ENCODE measurements around the gene SPATA21.
A peak's percentile ranks its signal among the peaks of the same experiment; 100 is the strongest.
"Not testable (repeated sequence)": the region's sequence is repeated elsewhere in the genome, so short reads cannot be mapped to it uniquely, and the experiment has no call there.

The SPATA21 gene

DNA sequence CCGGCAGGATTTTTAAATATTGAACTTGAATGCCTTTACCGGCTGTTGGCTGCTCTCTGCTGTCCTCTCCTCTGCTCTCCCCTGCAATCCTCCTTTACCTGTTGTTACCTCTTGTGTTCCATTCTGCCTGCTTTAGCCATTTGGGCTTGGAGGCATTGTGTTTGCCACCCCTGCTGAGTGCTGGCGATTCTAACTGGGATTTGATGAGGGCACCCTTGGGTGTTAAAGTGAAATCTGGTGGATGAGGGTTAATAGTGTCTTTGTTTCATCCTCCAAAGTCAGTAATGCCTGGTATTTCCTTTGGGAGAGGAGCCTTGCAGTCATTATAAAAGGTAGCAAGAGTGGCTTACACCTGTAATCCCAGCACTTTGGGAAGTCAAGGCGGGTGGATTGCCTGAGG, 60.3 kb downstream of the SPATA21 start:
- no peak for DNase-seq

DNA sequence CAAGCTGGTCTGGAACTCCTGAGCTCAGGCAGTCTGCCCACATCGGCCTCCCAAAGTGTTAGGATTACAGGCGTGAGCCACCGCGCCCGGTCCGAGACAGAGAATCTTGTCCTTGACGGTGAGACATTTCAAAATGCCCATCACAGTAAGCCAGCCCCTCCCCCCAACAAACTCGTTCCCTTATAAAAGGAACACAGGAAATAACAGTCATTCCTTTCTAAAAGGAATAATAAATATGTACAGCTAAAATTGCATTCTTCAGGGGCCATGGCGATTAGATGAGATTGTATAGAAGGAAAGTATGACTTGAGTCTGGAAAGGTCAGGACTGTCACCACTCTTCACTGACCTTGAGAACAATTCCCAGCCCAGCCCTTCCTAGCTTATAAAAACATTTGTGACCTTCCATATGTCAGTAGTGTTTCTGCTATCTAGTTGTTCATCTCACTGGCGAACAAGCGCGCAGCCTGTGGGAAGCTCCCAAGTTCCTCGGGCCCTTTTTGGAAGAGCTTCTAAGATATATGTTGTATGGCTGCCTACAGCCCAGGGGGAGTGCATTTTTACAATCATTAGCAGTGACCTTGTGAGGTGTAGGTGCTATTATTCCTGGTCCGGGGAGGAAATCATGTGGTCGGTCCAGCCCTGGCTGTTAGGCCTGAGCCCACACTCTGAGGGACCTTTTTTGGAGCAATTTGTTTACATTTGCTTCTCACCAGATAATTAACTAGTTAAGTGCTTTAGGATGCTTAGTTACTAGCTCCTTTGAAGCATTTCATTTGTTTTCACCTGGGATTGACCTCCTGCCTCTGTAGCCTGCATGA, 61.5 kb downstream of the SPATA21 start:
- DNase-seq = no peak

DNA sequence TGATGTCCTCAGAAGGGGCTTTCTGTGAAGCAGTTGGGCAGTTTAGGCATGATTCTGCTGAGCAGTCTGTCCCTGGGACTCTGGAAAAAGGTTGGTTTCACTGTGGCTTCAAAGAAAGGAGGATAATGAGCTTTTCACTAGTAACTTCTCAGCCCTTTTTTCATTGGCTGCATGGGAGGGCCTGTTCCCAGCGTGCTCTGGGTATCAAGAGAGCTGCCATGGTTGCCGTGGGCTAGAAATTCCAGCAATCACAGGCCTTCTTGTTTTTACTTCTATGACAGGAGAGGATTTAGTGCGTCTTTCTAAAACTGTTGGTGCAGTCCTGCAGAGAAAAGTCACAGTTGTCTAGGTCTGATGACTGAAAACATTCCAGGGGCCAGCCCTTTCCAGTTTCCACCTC, 63.0 kb downstream of the SPATA21 start:
- no peak for DNase-seq

DNA sequence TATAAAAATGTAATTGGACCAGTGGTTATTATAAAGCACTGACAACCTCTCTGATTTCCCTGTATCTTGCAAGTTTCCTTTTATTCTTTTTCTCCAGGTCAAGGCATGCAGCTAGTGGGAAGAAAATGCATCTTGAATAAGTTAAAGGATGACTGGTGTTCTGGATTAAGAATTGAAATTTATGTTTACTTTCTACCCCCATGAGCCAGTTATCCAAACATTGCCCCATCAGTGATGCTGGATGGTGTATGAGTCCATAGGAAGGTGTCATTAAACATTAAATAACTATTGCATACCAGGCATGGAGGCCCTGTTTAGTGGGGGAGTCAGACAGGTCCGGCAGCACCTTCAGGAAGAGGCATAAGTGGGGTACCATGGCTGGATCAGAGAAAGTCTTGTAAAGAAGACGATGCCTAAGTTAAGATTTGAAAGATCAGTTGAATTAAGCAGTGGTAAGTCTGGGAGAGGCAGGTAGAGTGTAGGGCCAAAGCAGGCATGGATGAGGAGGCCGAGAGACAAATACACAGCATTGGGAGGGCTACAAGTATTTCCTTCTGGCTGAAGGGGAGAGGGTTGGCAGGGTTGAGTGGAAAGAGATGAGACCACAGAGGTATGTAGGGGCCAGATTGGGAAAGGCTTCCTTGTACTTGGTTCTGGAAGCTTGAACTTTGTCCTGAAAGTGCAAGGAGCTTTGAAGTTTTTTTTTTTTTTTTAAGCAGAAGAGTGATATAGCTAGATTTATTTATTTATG, 64.5 kb downstream of the SPATA21 start:
- DNase-seq = no peak

DNA sequence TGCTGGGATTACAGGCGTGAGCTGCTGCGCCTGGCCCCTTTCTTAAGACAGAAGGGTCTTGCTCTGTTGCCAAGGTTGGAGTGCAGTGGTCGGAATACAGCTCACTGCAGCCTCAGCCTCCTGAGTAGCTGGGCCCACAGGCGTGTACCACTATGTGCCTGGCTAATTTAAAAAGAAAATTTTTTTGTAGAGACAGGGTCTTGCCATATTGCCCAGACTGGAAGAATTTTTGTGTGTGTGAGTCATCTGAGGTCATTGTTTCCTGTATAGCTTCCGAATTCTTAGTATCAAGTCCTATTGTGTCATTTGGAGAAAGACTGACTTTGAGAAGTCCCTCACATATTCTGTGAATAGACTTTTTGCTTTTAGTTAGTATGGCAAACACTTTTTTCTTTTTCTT, 65.5 kb downstream of the SPATA21 start:
- no peak for DNase-seq

DNA sequence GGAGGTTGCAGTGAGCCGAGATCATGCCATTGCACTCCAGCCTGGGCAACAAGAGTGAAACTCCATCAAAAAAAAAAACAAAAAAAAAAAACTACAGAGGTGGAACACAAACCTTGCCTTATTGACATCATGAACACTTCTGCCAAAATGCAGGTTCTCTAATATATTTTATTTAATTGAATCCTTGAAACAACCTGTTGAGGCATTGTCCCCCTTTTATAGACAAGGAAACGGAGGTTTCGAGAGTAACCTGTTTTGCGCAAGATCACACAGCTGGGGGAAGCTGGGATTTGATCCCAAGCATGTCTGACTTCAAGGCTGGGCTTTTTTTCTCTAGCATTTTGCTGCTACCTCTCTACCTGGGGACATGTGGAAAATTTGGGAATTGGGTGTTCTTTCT, 67.4 kb downstream of the SPATA21 start:
- DNase-seq = no peak

DNA sequence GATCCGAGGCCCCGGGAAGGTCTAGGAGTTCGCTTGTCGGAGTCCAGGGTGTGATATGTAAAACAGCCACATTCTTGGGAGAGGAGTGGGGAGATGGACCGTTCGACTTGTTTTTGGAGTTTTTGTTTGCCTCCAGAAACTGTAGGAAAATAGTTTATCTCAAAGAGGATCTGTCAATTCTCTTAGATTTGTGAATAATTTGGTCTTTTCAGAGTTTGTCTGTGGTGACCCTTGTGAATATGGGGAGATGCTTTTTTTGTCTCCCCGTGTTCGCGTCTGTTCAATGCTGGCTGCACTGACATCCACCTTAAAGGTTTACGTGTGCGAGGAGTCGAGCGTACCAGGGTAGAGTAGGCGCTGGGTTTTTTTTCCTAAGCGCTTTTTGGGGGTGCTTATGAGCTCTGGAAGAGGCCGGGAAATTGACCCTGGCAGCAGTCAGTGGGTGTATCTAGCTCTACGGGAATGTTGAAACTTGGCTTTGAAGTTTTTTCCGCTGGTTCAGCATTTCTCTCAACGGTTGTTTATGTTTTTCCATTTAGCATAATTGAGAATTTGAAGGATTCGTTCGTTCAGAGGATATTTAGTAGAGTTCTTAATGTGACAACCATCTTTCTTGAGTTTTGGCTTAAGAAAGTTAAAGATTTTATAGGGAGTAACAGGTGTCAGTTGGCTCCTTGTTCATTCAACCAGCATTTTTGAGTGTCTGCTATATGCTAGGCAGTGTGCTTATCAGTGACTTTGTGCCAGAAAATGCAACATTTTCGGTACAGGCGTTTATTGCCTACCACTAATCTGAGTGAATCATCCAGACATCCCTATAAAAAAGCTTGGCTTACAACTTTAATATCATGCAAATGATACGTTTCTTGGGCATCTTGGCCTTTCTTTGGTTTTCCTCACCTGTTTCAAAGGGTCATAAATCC, 69.0 kb downstream of the SPATA21 start:
- DNase-seq = no peak

DNA sequence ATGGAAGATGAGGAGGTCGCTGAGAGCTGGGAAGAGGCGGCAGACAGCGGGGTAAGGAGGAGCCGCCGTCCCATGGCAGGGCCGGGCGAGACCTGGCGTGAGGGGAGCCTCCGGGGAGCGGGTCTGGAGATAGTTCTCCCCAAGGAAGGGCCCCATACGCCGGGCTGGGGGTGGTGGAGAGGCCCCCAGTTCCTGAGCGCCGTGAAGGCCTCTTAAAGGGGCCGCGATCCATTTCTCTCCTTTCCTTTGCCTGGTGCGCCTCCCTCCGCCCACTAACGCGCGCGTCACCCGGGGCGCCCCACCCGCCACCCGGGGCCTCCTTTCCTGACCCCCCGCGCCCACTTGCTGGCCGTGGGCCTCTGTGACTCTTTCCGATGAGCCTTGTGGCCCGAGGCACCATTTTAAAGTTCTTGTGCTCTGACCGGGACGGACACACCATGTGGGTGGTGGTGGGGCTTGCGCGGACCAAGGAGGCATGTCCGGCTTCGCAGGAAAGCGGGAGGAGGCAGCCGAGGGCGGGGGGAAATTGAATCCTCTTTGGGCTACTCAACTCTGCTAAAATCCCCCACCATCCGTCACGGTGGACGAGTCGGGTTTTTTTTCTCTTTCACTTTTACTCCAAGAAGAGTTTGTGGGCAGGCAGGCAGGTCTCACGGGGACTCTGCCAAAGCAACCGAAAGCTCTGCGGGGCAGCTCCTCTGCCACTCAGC, 69.8 kb downstream of the SPATA21 start:
- DNase-seq = peak; percentile 95

DNA sequence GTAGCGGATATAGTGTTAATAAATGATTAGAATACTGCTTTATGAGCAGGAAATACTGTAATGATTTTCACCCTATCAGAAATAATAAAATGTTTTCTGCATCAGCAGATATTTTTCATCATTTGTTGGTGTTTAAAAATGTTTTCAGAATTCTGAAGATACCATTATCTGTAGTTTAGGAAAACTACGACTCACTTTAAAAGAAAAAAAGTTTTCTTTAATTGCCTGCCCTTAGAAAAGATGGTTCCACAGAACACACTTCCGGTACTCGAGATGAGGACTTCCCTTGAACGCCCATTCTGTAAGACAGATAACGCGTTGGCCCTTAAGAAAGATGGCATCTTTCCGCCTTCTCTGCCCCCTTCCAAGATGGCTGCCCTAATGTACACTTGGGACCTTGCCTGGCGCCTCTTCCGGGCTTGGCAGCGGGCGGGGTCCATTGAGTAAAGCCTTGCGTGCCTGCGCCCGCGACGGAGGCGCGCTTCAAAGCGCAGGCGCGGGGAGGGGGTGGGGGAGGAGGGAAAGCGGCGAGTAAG, 70.4 kb downstream of the SPATA21 start, which contains the start of gene SZRD1:
Gene SZRD1, plus strand, starts transcription at position 521 of the 536 bp plus-strand sequence. CDS start 16 bp downstream, outside the sequence.
- peak; percentile 100 for DNase-seq

DNA sequence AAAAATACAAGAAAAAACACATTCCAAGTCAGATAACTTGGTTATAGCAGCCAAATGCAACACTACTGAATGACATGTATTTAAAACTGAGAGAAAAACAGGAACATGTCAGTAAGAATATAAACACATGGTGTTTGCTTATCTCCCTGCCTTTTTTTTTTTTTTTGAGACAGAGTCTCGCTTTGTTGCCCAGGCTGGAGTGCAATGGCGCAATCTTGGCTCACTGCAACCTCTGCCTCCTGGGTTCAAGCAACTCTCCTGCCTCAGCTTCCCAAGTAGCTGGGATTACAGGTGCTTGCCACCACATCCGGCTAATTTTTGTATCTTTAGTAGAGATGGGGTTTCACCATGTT, 72.1 kb downstream of the SPATA21 start:
- not testable (repeated sequence) for DNase-seq

DNA sequence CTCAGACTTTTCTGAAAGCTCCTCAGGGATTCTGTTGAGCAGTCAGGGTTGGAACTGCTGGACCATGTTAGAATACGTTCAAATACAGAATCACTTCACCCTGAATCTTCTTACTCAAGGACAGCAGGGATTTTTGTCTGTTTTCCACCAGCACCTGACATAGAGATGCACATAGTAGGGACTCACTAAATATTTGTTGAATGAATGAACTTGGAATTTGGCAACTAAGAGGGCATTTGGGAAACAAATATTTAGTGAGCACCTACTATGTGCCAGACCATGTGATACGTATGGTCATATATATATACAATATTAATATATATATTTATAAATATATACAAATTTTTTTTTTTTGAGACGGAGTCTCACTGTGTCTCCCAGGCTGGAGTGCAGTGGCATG, 80.4 kb downstream of the SPATA21 start:
- DNase-seq = no peak

DNA sequence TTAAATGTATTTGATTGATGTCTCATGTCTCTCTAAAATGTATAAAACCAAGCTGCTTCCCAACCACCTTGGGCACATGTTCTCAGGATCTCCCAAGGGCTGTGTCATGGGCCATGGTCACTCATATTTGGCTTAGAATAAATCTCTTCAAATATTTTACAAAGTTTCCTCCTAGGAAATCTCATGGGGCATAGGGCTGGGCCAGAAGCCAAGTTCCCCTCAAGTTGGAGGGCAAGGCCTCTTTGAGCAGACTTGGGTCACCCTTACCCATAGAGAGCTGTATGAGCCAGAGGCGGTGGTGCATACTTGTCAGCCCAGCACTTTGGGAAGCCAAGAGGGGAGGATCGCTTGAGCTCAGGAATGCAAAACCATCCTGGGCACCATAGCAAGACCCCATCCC, 82.6 kb downstream of the SPATA21 start:
- DNase-seq = no peak

DNA sequence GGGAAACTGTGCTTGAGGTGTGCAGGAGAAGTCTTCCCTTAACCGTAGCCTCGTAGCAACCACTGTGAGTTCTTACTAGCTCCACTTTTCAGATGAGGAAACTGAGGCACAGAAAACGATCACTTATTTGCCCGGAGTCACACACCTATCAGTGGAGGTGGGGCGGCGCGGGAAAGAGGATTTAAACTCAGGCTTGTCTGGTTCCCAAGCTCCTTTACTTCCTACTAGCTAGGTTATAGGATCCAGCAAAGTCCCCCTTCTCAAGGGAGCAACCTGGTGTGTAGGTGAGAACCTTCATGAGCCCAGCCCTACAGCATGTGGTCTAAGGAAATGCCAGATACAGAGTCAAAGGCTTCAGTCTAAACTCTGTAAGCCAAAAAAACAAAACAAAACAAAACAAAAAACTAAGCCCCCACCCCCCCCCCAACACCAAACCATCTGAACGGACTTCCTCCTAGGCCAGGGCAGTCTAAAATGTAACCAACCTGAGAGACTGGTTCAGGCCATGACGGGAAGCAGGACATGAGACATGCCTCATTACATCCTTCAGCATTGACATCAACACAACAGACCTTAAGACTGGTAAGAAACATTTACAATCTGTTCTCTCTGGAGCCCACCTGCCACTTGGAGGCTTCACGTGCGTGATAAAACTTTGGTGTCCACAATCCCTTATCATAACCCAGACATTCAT, 84.2 kb downstream of the SPATA21 start:
- DNase-seq = no peak

DNA sequence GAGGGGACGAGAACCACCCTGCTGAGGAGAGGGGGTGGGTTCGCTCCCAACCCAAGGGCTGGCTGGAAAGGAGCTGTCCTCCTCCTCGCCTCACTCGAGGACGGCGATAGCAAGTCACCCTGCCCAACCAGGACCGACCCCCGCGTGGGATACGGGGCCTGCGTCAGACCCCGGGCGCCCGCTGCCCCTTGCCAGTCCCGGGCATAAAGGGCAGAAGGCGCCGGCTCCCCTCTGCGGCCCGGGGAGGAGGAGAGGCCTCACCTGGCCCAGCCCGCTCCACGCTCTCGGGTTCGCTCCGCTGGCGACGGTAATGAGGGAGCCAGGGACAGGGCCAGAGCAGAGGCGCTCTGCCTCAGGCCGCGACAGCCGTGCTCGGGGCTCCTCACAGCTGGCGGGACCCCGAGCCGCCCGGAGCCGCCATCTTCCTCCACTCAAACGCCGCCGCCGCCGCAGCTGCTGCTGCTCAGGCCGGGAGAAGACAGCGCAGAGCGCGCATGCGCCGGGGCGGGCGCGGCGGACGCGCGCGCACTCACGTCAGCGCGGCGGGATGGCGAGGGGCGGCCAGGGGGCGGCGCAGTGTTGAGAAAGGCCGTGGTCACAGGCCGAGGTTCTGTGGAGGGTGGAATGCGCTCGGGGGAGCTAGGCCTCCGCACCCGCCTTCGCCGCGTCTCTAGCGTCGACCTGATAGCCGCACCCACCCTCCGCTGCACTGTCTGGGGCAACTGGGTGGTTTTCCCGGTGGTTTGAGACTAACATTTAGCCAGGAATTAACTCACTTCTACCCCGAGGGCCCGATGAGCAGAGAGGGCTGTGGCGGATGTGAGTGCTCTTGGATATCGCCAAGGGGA, 85.0 kb downstream of the SPATA21 start, which contains the start of gene FBXO42:
Gene FBXO42, minus strand, starts transcription at position 487 of the 848 bp plus-strand sequence. CDS start 37,062 bp downstream, outside the sequence.
- DNase-seq = peak; percentile 98

DNA sequence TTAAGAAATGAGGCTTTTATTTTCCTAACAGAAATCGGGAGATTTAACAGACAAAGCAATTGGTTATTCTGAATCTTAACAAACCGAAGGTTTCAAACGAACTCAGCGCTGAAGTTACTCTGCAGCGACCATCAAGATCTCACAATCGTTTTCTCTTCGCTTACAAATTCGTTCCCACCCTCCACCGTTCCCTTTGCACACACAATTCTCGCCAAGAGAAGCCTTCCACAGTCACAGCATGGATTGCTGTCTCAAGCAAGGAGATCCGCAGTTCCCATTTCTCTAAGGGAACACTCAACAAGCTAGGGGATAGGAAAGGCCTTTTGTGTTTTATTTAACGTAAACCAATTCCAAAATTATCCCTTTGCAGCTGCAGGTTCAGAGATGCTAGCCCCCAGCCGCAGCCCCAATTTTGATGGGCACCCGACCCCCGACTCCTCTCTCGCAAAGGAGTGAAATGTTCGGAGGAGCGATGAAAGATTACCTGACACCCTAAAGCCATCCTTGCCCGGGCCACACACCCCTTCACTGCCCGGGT, 85.7 kb downstream of the SPATA21 start:
- no peak for DNase-seq

DNA sequence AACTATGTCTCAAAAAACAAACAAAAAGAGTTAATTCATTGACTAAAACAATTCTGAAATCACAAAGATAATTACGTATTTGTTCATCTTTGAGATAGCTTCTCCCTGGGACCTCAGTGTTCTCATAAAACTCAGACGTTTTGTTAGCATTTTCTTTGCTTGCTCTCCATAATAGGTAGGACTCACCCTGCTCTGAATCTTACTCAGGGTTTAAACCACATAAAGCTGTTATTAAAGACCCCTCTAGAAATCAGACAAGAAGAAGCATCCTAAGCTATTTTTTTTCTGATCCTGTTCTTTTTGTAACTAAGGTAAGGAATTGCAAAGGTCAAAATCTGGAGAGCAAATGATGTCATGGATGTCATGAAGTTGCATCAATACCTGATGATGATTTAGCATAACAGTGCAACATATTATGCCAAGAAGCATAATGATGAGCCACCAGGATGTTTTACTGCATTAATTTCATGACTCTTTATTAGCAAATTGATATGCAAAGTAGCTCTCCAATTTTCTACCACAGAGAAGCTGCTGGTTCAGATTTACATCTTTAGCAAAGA, 87.3 kb downstream of the SPATA21 start:
- no peak for DNase-seq
